ENCODE measurements around the gene ESYT3.

DNA sequence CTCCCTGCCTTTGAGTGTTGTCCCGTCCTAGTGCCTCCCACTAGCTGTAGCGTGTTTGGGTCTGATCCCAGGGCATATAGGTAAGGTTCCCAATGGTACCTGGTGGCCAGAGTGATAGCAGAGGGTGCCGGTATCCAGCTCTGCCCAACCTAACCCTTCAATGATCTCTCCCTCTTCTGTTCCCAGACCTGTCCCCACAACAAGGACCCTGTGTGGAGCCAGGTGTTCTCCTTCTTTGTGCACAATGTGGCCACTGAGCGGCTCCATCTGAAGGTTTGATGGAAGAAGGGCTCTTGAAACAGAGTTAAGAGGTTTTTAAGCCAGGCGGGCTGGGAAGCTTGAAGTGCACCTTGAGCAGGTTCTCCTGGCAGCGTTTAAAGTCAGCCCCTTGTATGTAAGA lies 35.5 kb downstream of the ESYT3 start:
- TF ChIP-seq, protein P1, sequence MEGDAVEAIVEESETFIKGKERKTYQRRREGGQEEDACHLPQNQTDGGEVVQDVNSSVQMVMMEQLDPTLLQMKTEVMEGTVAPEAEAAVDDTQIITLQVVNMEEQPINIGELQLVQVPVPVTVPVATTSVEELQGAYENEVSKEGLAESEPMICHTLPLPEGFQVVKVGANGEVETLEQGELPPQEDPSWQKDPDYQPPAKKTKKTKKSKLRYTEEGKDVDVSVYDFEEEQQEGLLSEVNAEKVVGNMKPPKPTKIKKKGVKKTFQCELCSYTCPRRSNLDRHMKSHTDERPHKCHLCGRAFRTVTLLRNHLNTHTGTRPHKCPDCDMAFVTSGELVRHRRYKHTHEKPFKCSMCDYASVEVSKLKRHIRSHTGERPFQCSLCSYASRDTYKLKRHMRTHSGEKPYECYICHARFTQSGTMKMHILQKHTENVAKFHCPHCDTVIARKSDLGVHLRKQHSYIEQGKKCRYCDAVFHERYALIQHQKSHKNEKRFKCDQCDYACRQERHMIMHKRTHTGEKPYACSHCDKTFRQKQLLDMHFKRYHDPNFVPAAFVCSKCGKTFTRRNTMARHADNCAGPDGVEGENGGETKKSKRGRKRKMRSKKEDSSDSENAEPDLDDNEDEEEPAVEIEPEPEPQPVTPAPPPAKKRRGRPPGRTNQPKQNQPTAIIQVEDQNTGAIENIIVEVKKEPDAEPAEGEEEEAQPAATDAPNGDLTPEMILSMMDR (IDR thresholded peaks at IDR 0.05), result no peak
- no peak for TF ChIP-seq POLR2A (IDR thresholded peaks at IDR 0.05)
